Measurements from ENCODE around the gene MBD4.

The MBD4 gene

GRCh38 chr3:129439226-129439816 lies 427 bp downstream of the MBD4 start:
- no peaks in the 10 kb centered on the region for H4K20me1 ChIP-seq (ENCODE audit: insufficient read depth, low read length)
- peaks cover 35% of the 10 kb centered on the region for H3K79me2 ChIP-seq (ENCODE audit: insufficient read depth, low read length)
- H3K27me3 ChIP-seq (ENCODE audit: insufficient read depth, low read length): no peaks in the 10 kb centered on the region
- no peaks in the 10 kb centered on the region for H3K9me2 ChIP-seq (ENCODE audit: low read depth, low read length)
- H3K9me3 ChIP-seq (ENCODE audit: low read length): no peaks in the 10 kb centered on the region
- peak overlapping the region; percentile 81 for H3K4me3 ChIP-seq (ENCODE audit: low read depth, low read length, poor library complexity, severe bottlenecking)
- no peaks in the 10 kb centered on the region for H3F3A ChIP-seq (ENCODE audit: insufficient read depth, low read length)
- H3K9ac ChIP-seq (ENCODE audit: low read length): peak overlapping the region; percentile 86
- H2AFZ ChIP-seq (ENCODE audit: low read length): peak overlapping the region; percentile 2
- H3K27ac ChIP-seq (ENCODE audit: low read depth, low read length, poor library complexity, severe bottlenecking): peak overlapping the region; percentile 76
- H3K4me1 ChIP-seq (ENCODE audit: insufficient read depth, low read length, severe bottlenecking): peaks cover 67% of the 10 kb centered on the region
- peak overlapping the region; percentile 70 for H3K4me2 ChIP-seq (ENCODE audit: low read length)
- peaks cover 42% of the 10 kb centered on the region; the same call in 1 of the 2 replicates for H3K36me3 ChIP-seq (ENCODE audit: insufficient read depth, low read length)
- no peak for TF ChIP-seq EZH2 (IDR thresholded peaks at IDR 0.05; ENCODE audit: borderline replicate concordance, low read length)
- TF ChIP-seq CTCF (IDR thresholded peaks at IDR 0.05; ENCODE audit: low read length): no peak

- H4K20me1 ChIP-seq (ENCODE audit: insufficient read depth, low read length): no peaks in the 10 kb centered on the region
- H3K9ac ChIP-seq (ENCODE audit: low read length): peak overlapping the region; percentile 55
- no peak for TF ChIP-seq EZH2 (IDR thresholded peaks at IDR 0.05; ENCODE audit: borderline replicate concordance, low read length)
- peak; percentile 18; the same call in 1 of the 2 replicates for TF ChIP-seq CTCF (IDR thresholded peaks at IDR 0.05; ENCODE audit: low read length)
- peaks cover 50% of the 10 kb centered on the region for H3K4me1 ChIP-seq (ENCODE audit: insufficient read depth, low read length, severe bottlenecking)
- H3K4me3 ChIP-seq (ENCODE audit: low read depth, low read length, poor library complexity, severe bottlenecking): peak overlapping the region; percentile 41
- no peak overlapping the region for H2AFZ ChIP-seq (ENCODE audit: low read length)
- peak overlapping the region; percentile 76 for H3K27ac ChIP-seq (ENCODE audit: low read depth, low read length, poor library complexity, severe bottlenecking)
- H3K9me2 ChIP-seq (ENCODE audit: low read depth, low read length): no peaks in the 10 kb centered on the region
- H3K36me3 ChIP-seq (ENCODE audit: insufficient read depth, low read length): peaks cover 80% of the 10 kb centered on the region
- H3K4me2 ChIP-seq (ENCODE audit: low read length): peak overlapping the region; percentile 70
- H3K27me3 ChIP-seq (ENCODE audit: insufficient read depth, low read length): no peaks in the 10 kb centered on the region
- peaks cover 35% of the 10 kb centered on the region for H3K79me2 ChIP-seq (ENCODE audit: insufficient read depth, low read length)
- no peaks in the 10 kb centered on the region for H3F3A ChIP-seq (ENCODE audit: insufficient read depth, low read length)
- H3K9me3 ChIP-seq (ENCODE audit: low read length): no peaks in the 10 kb centered on the region
Observed at GRCh38 chr3:129435367-129435766, 4.4 kb downstream of the MBD4 start.

GRCh38 chr3:129434140-129434539 lies 5.6 kb downstream of the MBD4 start:
- 0 out of 2 replicates have a peak overlapping the region, but pooled peaks have one; percentile 70 for H3K4me2 ChIP-seq (ENCODE audit: low read length)
- no peak overlapping the region for H3K9ac ChIP-seq (ENCODE audit: low read length)

More at GRCh38 chr3:129434140-129434539, 5.6 kb downstream of the MBD4 start:
- Histone ChIP-seq H3K9me3 (ENCODE audit: low read length) (no peaks in the 10 kb centered on the region), H3K4me1 (ENCODE audit: insufficient read depth, low read length, severe bottlenecking) (peaks cover 59% of the 10 kb centered on the region), H3K36me3 (ENCODE audit: insufficient read depth, low read length) (peaks cover 89% of the 10 kb centered on the region), H3K9me2 (ENCODE audit: low read depth, low read length) (no peaks in the 10 kb centered on the region), H3F3A (ENCODE audit: insufficient read depth, low read length) (peaks cover 10% of the 10 kb centered on the region; the same call in 1 of the 2 replicates), H3K27me3 (ENCODE audit: insufficient read depth, low read length) (no peaks in the 10 kb centered on the region), H3K4me3 (ENCODE audit: low read depth, low read length, poor library complexity, severe bottlenecking) (no peak overlapping the region), H4K20me1 (ENCODE audit: insufficient read depth, low read length) (no peaks in the 10 kb centered on the region), H3K79me2 (ENCODE audit: insufficient read depth, low read length) (peaks cover 30% of the 10 kb centered on the region), H2AFZ (ENCODE audit: low read length) (no peak overlapping the region), H3K27ac (ENCODE audit: low read depth, low read length, poor library complexity, severe bottlenecking) (peak overlapping the region; percentile 76)
- TF ChIP-seq CTCF (IDR thresholded peaks at IDR 0.05; ENCODE audit: low read length): no peak
- TF ChIP-seq EZH2 (IDR thresholded peaks at IDR 0.05; ENCODE audit: borderline replicate concordance, low read length): no peak
